H1 (cell line): ENCODE measurements around the gene EEF1G. TPM values are rescaled to one million over a fixed set of nuclear protein-coding genes. Genes with fewer than 3 reads are reported as not detected.

Source experiments
- E2F6 ChIP-seq: IDR thresholded peaks from 2 replicates; pipeline ENCODE4 v1.6.1; 2012; ENCODE audit warnings: inconsistent platforms
- GTF2F1 ChIP-seq: IDR thresholded peaks from 2 replicates; pipeline ENCODE4 v1.6.1; 2012; ENCODE audit warnings: low read depth, low read length, improper control_type of control experiment, borderline replicate concordance
- KDM4A ChIP-seq: IDR thresholded peaks from one replicate; pipeline ENCODE4 v1.7.1; 2012; ENCODE audit warnings: low read depth, mild to moderate bottlenecking, moderate library complexity, low read length, inconsistent platforms; ENCODE audit not compliant: severe bottlenecking
- PHF8 ChIP-seq: fragments of 200-600 bp; sonication (generic); conservative IDR thresholded peaks from 2 replicates; pipeline ENCODE4 v1.7.1; 2012; ENCODE audit warnings: low read depth, mild to moderate bottlenecking, inconsistent platforms, low read length, moderate library complexity
- POLR2AphosphoS5 ChIP-seq: IDR thresholded peaks from 2 replicates; pipeline ENCODE4 v1.6.1; 2011; ENCODE audit warnings: low read depth, low read length
- SIX5 ChIP-seq: IDR thresholded peaks from 2 replicates; pipeline ENCODE4 v1.6.1; 2011; ENCODE audit warnings: mild to moderate bottlenecking, low read depth, low read length
- SP1 ChIP-seq: IDR thresholded peaks from 2 replicates; pipeline ENCODE4 v1.6.1; 2011; ENCODE audit warnings: low read depth, low read length
- SP4 ChIP-seq: IDR thresholded peaks from 2 replicates; pipeline ENCODE4 v1.6.1; 2012; ENCODE audit warnings: low read length, inconsistent platforms
- YY1 ChIP-seq: IDR thresholded peaks from 2 replicates; pipeline ENCODE4 v1.6.1; 2011; ENCODE audit warnings: low read depth, mild to moderate bottlenecking, low read length
- polyA plus RNA-seq, 7 experiments: library from polyadenylated mRNA; depleted of rRNA in 3 of 7; stranded (reverse) in 5 of 7; unstranded in 2 of 7; fragments of >200 nt in 5 of 7; fragments of 200-250 nt in 2 of 7; gene quantifications; 1 replicate in 5 of 7; 2 replicates in 1 of 7; 4 replicates in 1 of 7; pipeline versions ENCODE4 v1.2.1 to v1.2.3, GENCODE V29; 2011 to 2013; ENCODE audit warnings: missing spikeins in 2 of 7, mixed read lengths in 2 of 7
- total RNA-seq: library from RNA; stranded (reverse); fragmentation: NEBNext Ultra II Directional; extraction: Animal tissue kit (Norgen Biotek cat#: 25700); gene quantifications from 2 replicates; pipeline ENCODE4 v1.2.1, GENCODE V29; 2021

EEF1G gene
- total and polyA plus RNA-seq, 2 of the 8 experiments (the other 6 are each of a cell fraction or from before 2014, with no cell fraction given): 1,627 to 1,996 TPM

DNA sequence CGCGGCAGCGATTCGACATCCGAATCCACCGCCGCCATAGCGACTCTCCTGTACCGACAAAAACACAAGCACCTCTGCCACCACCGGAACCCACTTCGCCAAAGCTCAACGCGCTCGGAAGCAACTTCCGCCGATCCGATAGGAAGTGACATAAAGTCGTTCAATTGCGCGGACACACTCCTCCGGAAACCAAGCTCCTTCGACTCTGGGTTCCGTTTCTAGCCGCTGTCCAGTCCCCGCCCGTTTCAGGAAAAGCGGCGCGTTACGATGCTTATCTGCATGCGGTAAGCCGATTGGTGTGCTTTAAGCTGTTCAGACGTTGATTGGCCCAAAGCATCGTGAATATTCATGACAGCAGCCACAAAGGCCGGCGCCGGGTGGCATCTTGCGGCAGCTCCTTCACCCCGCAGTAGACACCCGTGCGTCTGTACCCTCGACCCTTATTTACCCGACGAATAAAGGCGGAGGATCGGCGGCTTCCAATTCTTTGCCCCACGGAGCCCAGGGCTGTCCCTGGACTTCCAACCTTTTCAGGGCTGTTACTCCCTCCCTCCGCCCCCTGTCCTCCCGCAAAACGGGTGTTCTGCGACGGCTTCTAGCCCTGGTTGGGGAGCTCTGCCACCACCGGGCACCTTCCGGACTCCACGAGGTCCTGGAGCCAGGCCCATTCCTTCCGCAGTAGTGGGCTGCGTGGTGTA, 17.9 kb upstream of the EEF1G start, which contains the start of gene TUT1 (continued):
- TF ChIP-seq GTF2F1 (peak; percentile 80), SP1 (peak; percentile 92), PHF8 (peak; percentile 42), SP4 (peak; percentile 96), KDM4A (peak; percentile 32), E2F6 (peak; percentile 65), POLR2AphosphoS5 (peak; percentile 93), YY1 (peak; percentile 82; the same call in 1 of the 2 replicates), SIX5 (peak; percentile 44; the same call in 1 of the 2 replicates)
